ENCODE data around the gene PRAME.
"Not testable (repeated sequence)": the region's sequence is repeated elsewhere in the genome, so short reads cannot be mapped to it uniquely, and the experiment has no call there.

The PRAME gene

DNA sequence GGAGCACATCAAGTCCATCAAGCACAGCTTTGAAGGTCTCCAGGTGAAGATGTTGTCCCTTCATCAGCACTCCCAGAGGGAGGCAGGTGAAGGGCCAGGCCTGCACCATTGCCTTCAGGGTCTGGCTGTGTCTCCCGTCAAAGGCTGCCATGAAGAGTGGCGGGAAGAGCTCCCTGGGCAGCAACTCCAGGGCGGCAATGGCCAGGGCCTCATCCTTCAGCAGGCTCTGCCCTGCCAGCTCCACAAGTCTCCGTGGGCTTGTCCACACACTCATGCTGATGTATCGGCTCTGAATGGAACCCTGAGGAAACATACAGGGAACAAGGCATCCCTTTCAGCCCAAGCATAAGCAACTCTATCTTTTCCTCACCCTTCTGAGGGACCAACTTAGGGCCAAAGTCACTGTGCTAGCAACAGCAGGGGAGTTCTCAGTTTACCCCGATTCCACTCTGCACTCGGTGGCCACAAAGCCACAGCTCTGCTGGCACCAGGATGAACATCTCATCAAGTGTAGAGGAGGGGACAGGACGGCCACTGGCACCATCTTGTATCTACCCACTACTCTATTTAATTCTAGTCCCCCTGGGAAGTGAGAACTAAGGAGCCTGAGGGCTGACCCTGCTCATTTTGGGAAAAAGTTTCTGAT is 8.2 kb downstream of the PRAME start:
- DNase-seq: no peak

- DNase-seq: no peak
Measured at GRCh38 chr22:22548910-22549309, 10.2 kb downstream of the PRAME start.

GRCh38 chr22:22548317-22548716 is 10.7 kb downstream of the PRAME start:
- DNase-seq: no peak

DNA sequence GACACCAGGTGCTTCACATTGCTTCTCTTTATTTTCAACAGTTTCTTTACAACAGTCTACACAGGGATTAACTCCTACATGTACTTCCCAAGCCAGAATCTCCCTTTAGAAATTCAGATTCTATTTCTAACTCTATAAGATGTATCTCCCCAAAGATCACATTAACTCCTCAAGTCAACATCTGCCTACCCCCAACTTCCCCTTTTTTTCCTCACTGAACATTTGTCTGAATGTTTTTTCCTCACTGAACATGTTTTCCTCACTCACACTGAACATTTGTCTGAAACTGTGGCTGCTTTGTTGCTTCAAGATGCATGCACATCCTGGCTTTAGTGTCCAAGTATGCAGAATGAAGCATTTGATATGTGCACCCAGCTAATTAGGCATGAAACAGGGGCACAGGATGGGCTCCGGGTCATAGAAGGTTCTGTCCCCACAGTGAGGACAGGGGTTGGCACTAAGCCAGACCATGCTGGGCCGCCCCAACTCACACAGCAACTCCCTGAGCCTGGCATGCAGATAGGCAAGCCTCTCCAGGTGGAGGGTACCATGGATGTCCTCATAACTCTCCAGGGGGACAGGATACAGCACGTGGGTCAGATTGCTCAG is 11.3 kb downstream of the PRAME start:
- DNase-seq: no peak

GRCh38 chr22:22547226-22547625 is 11.8 kb downstream of the PRAME start:
- no peak for DNase-seq

- DNase-seq: no peak
Measured at GRCh38 chr22:22546490-22546889, 12.6 kb downstream of the PRAME start.

DNA sequence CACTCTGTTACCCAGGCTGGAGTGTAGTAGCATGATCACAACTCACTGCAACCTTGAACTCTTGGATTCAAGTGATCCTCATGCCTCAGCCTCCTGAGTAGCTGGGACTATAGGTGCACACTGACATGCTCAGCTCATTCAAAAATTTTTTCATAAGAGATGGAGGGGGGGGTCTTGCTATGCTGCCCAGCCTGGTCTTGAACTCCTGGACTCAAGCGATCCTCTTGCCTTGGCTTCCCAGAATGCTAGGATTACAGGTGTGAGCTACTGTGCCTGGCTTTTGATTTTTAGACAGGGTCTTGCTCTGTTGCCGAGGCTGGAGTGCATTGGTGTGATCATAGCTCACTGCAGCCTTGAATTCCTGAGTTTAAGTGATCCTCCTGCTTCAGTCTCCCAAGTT is 14.0 kb downstream of the PRAME start:
- DNase-seq: no peak

- peak in 1 of 2 experiments; percentile 29 for DNase-seq
Measured at GRCh38 chr22:22538226-22538989, 20.7 kb downstream of the PRAME start.

- no peak for DNase-seq
Measured at GRCh38 chr22:22536916-22537315, 22.1 kb downstream of the PRAME start.

DNA sequence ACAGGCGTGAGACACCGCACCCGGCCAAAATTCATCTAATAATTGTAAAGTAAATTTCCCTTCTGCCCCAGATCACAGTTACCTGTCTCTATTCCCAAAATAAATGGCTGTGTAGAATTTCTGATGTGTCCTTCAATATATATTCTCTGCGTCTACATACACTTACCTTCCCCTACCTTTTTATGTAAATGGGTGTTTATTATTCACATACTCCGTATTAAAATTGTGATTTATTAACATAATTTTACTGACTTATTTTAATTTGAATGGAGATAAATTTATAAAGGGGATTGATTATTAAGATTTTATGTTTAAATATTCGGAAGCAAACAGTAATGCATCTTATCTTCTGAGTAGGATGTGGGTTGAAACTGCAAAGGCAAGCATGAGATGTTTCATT is 22.6 kb downstream of the PRAME start:
- no peak for DNase-seq

DNA sequence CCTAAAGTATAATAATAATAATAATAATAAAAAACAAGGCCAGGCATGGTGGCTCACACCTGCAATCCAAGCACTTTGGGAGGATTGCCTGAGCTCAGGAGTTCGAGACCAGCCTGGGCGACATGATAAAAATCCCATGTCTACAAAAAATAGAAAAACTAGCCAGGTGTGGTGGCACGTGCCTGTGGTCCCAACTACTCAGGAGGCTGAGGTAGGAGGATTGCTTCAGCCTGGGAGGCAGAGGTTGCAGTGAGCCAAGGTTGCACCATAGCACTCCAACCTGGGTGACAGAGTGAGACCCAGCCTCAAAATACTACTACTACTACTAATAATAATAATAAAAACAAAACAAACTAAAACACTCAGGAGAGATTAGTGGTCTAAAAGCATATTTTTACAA is 23.4 kb downstream of the PRAME start:
- no peak for DNase-seq

DNA sequence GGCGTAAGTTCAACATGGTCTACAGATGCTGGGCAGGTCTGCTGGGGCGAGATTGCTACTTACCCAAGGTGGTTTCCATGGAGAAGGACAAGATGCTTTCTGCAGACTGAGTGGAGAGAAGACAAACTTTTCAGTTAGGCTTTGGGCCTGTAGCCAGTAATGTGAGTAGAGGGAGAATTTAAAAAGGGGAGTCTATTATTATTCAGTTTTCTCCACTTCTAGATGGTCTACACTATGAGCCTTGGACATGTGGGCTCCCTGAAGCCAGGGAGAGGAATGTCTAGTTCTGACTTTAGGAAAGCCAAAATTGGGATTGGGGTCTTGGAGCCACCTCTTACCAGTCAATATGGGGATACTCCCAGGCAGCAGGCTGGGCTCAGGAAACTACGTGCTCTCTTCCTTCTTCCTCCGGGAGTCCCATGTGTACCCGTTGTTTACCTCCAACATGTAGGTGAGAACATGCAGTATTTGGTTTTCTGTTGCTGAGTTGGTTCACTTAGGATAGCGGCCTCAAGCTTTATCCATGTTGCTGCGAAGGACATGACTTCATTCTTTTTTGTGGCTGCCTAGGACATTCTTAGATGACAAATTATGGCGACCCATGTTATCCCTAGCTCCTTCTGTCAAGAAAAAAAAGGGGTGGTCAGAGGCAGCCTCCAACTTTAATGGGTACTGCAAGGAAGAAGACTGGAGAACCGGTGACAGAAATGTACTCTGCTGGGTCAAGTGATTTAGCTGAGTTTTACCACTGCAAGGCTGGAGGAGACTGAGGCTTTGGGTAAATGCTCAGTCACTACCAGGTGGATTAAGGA is 24.3 kb downstream of the PRAME start:
- no peak for DNase-seq

DNA sequence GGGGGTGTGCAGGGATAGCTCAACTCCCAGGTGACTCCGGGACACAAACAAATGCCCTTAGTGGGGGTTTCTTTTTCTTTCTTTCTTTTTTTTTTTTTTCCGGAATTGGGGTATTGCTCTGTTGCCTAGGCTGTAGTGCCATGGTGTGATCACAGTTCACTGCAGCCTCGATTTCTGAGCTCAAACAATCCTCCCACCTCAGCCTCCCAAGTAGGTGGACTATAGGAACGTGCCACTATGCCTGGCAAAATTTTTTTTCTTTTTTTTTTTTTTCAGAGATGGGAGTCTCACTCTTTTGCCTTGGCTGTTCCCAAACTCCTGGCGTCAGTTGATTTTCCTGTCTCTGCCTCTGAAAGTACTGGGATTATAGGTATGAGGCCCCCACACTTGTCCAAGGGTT is 25.2 kb downstream of the PRAME start:
- no peak for DNase-seq

- DNase-seq: no peak
Measured at GRCh38 chr22:22533417-22533816, 25.6 kb downstream of the PRAME start.

DNA sequence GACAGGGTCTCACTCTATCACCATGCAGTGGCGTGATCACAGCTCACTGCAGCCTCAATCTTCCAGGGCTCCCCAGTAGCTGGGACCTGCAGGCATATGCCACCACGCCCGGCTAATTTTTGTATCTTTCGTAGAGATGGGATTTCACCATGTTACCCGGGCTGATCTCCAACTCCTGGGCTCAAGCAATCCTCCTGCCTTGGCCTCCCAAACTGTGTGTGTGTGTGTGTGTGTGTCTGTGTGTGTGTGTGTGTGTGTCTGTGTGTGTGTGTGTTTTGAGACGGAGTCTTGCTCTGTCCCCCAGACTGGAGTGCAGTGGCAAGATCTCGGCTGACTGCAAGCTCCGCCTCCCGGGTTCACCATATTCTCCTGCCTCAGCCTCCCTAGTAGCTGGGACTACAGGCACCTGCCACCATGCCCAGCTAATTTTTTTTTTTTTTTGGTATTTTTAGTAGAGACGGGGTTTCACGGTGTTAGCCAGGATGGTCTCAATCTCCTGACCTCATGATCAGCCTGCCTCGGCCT is 26.5 kb downstream of the PRAME start:
- DNase-seq: not testable (repeated sequence)

DNA sequence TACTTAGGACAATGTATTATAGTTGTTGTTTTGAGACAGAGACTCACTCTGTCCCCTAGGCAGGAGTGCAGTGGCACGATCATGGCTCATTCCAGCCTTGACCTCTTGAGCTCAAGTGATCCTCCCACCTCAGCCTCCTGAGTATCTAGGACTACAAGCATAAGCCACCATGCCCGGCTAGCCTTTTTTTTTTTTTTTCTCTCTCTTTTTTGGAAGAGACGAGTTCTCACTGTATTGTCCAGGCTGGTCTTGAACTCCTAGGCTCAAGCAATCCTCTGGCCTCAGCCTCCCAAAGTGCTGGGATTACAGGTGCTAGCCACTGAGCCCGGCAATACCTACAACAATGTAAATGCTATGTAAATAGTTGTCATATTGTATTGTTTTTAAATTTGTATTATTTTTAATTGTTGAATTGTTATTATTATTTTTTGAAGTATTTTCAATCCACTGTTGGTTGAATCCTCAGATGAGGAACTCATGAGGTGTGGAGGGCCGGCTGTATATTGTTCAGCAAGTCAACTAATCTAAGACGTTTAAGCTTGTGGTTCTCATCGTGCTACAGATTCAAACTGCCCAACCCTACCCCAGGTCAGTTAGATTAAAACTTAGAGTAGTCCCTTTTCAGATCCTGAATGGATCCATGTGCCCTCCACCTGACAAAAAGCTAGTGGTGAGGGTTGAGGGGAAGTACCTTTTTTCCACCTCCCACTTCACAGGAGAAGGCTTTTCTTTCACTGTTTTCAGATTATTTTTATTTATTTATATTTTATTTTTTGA is 27.1 kb downstream of the PRAME start:
- DNase-seq: no peak

DNA sequence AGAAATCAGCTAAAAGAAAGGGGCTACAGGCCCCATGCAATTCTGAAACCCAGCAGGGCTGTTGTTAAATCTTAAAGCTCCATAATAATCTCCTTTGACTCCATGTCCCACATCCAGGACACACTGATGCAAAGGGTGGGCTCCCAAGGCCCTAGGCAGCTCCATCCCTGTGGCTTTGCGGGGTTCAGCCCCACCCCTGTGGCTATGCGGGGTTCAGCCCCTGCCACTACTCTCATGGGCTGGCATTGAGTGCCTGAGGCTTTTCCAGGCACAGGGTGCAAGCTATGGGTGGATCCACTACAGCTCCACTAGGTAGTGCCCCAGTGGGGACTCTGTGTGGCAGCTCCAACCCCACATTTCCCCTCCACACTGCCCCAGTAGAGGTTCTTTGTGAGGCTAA is 30.3 kb downstream of the PRAME start:
- DNase-seq: no peak

DNA sequence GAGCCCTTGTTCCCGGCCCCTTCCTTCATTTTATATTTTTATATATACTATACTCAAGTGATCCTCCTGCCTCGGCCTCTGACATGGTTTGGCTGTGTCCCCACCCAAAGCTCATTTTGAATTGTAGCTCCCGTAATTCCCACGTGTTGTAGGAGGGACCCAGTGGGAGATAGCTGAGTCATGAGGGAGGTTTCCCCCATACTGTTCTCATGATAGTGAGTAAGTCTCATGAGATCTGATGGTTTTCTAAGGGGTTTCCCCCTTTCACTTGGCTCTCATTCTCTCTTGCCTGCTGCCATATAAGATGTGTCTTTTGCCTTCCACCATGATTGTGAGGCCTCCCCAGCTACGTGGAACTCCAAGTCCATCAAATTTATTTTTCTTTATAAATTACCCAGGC is 31.8 kb downstream of the PRAME start:
- no peak for DNase-seq

GRCh38 chr22:22526125-22526912 is 32.7 kb downstream of the PRAME start:
- DNase-seq: no peak

DNA sequence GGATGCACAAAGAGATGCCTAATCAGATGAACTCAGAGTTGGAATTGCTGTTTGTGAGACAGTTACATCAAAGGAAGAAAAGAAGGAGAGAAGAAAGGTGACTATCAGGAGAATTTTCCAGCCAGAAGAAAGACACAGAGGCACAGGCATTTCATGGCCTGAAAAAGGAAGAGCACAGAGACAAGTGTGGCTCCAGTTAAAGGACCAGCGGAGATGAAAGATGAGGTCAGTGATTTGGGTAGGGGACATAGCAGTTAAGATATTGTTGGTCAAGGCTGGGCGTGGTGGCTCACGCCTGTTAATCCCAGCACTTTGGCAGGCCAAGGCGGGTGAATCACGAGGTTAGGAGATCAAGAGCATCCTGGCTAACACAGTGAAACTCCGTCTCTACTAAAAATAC is 35.6 kb downstream of the PRAME start:
- no peak for DNase-seq

- no peak for DNase-seq
Measured at GRCh38 chr22:22521631-22522030, 37.4 kb downstream of the PRAME start.

All from NCI-H446 (cell line).